ENCODE data around the gene DYNC2LI1.

DYNC2LI1 gene

DNA sequence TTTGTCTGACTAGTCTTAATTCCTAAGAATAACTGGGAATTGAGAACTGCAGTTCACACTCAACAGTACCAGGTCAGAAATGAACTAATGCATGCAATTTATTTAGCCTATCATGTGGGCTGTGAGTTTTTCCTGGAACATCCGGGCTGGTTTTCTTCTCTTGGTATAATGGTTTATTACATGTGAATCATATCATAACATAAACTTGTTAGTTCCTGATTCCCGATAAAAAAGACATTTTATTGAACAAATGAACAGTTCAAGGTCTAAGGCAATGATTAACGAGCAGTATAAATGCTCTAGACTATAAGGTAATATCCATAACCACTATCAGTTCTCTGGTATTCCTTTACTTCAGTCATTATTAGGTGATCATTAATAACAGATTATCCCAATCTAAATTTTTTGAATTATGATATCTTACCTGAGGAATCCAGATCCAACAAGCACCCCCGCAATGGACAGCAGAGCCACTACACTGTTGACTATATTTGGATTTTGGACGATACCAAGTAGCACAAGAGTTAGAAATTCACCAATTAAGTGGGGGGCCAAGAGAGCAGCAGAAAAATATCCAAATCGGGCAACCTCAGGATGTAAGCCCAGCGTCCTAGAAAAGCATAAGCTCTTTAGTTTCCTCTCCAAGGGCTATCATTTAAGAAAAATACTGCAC is 45.8 kb downstream of the DYNC2LI1 start:
- H3K4me3 ChIP-seq (ENCODE audit: low read depth, low read length): no peak overlapping the region
- ChIA-PET CTCF (interaction anchor here (0.7 to 1.0 kb wide), 2 partner anchors 11 to 209 kb away, joined by 3 to 4 read pairs; no protein-coding TSS in a partner anchor), POLR2A (no interaction called here)
- no peak overlapping the region for H3K27ac ChIP-seq (ENCODE audit: extremely low read depth, low read depth, low read length)
- no peaks in the 10 kb centered on the region for H3K4me1 ChIP-seq (ENCODE audit: control insufficient read depth, insufficient read depth, low read length)
- no peak for TF ChIP-seq ZNF416 (tag by site-specific recombination; IDR thresholded peaks at IDR 0.05)
- TF ChIP-seq ZSCAN18 (tag by site-specific recombination; IDR thresholded peaks at IDR 0.05): no peak
- no peak for TF ChIP-seq ZNF19 (tag by site-specific recombination; IDR thresholded peaks at IDR 0.05; ENCODE audit: low read depth)
- TF ChIP-seq, protein P1, sequence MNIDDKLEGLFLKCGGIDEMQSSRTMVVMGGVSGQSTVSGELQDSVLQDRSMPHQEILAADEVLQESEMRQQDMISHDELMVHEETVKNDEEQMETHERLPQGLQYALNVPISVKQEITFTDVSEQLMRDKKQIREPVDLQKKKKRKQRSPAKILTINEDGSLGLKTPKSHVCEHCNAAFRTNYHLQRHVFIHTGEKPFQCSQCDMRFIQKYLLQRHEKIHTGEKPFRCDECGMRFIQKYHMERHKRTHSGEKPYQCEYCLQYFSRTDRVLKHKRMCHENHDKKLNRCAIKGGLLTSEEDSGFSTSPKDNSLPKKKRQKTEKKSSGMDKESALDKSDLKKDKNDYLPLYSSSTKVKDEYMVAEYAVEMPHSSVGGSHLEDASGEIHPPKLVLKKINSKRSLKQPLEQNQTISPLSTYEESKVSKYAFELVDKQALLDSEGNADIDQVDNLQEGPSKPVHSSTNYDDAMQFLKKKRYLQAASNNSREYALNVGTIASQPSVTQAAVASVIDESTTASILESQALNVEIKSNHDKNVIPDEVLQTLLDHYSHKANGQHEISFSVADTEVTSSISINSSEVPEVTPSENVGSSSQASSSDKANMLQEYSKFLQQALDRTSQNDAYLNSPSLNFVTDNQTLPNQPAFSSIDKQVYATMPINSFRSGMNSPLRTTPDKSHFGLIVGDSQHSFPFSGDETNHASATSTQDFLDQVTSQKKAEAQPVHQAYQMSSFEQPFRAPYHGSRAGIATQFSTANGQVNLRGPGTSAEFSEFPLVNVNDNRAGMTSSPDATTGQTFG (tag by site-specific recombination; IDR thresholded peaks at IDR 0.05; ENCODE audit: borderline replicate concordance): no peak
- no peak for TF ChIP-seq TRIM28 (IDR thresholded peaks at IDR 0.05; ENCODE audit: borderline replicate concordance, low read length)
- TF ChIP-seq ZNF692 (tag by site-specific recombination; IDR thresholded peaks at IDR 0.05): no peak
- no peak for TF ChIP-seq ZNF354C (tag by site-specific recombination; IDR thresholded peaks at IDR 0.05; ENCODE audit: borderline replicate concordance, low read depth)
- no peak for TF ChIP-seq ZNF596 (tag by site-specific recombination; IDR thresholded peaks at IDR 0.05)
- H3K36me3 ChIP-seq (ENCODE audit: control insufficient read depth in 2 of 2, insufficient read depth in 1 of 2, low read length in 2 of 2): no peaks in the 10 kb centered on the region
- no peaks in the 10 kb centered on the region for H3K9me3 ChIP-seq (ENCODE audit: control insufficient read depth, insufficient read depth, low read depth, low read length)

DNA sequence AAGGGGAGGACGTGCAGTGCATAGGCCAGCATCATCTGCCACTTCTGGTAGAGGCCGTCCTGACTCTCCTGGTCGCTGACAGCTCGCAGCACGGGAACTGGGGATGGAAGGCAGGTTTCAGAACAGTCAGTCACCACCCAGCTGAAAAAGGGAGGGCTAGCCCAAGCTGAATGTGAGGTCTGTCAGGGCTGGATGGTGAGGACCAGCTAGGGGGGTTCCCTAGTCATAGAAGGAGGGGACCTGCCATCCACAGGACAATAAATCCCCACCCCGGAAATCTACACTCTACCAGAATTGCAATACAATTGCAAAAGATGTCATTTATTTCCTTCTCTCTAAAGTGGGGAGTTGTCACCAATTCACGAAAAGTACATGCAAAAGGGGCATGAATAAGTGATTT is 49.0 kb downstream of the DYNC2LI1 start:
- TF ChIP-seq, protein P2, sequence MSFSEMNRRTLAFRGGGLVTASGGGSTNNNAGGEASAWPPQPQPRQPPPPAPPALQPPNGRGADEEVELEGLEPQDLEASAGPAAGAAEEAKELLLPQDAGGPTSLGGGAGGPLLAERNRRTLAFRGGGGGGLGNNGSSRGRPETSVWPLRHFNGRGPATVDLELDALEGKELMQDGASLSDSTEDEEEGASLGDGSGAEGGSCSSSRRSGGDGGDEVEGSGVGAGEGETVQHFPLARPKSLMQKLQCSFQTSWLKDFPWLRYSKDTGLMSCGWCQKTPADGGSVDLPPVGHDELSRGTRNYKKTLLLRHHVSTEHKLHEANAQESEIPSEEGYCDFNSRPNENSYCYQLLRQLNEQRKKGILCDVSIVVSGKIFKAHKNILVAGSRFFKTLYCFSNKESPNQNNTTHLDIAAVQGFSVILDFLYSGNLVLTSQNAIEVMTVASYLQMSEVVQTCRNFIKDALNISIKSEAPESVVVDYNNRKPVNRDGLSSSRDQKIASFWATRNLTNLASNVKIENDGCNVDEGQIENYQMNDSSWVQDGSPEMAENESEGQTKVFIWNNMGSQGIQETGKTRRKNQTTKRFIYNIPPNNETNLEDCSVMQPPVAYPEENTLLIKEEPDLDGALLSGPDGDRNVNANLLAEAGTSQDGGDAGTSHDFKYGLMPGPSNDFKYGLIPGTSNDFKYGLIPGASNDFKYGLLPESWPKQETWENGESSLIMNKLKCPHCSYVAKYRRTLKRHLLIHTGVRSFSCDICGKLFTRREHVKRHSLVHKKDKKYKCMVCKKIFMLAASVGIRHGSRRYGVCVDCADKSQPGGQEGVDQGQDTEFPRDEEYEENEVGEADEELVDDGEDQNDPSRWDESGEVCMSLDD (tag by site-specific recombination; IDR thresholded peaks at IDR 0.05): no peak
- TF ChIP-seq, protein P3, sequence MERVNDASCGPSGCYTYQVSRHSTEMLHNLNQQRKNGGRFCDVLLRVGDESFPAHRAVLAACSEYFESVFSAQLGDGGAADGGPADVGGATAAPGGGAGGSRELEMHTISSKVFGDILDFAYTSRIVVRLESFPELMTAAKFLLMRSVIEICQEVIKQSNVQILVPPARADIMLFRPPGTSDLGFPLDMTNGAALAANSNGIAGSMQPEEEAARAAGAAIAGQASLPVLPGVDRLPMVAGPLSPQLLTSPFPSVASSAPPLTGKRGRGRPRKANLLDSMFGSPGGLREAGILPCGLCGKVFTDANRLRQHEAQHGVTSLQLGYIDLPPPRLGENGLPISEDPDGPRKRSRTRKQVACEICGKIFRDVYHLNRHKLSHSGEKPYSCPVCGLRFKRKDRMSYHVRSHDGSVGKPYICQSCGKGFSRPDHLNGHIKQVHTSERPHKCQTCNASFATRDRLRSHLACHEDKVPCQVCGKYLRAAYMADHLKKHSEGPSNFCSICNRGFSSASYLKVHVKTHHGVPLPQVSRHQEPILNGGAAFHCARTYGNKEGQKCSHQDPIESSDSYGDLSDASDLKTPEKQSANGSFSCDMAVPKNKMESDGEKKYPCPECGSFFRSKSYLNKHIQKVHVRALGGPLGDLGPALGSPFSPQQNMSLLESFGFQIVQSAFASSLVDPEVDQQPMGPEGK (tag by site-specific recombination; IDR thresholded peaks at IDR 0.05): no peak
- TF ChIP-seq ZNF214 (tag by site-specific recombination; IDR thresholded peaks at IDR 0.05; ENCODE audit: borderline replicate concordance): no peak
- no peak for TF ChIP-seq ZNF423 (tag by site-specific recombination; IDR thresholded peaks at IDR 0.05)
- no peak for TF ChIP-seq ZNF660 (tag by site-specific recombination; IDR thresholded peaks at IDR 0.05)
- TF ChIP-seq AEBP2 (tag by site-specific recombination; IDR thresholded peaks at IDR 0.05; ENCODE audit: borderline replicate concordance): no peak
- no peak for TF ChIP-seq ZNF843 (tag by site-specific recombination; IDR thresholded peaks at IDR 0.05)
- no peak for TF ChIP-seq ZNF580 (tag by site-specific recombination; IDR thresholded peaks at IDR 0.05)
- no peak for TF ChIP-seq ZNF114 (tag by site-specific recombination; IDR thresholded peaks at IDR 0.05)
- no peak for TF ChIP-seq SP7 (tag by site-specific recombination; IDR thresholded peaks at IDR 0.05)
- TF ChIP-seq ZNF555 (tag by site-specific recombination; conservative IDR thresholded peaks at IDR 0.05): no peak
- no peak for TF ChIP-seq ZFHX2 (tag by site-specific recombination; conservative IDR thresholded peaks at IDR 0.05)
- TF ChIP-seq ZNF24 (tag by site-specific recombination; IDR thresholded peaks at IDR 0.05): no peak
- TF ChIP-seq ZNF274 (IDR thresholded peaks at IDR 0.05; ENCODE audit: low read length): no peak
- no peak for TF ChIP-seq ZNF274 (tag by site-specific recombination; IDR thresholded peaks at IDR 0.05; ENCODE audit: borderline replicate concordance)
- H3K36me3 ChIP-seq (ENCODE audit: control insufficient read depth in 2 of 2, insufficient read depth in 1 of 2, low read length in 2 of 2): no peaks in the 10 kb centered on the region
- ChIA-PET CTCF (no interaction called here), POLR2A (no interaction called here)
- H3K4me1 ChIP-seq (ENCODE audit: control insufficient read depth, insufficient read depth, low read length): no peaks in the 10 kb centered on the region
- H3K27ac ChIP-seq (ENCODE audit: extremely low read depth, low read depth, low read length): no peak overlapping the region
- no peak overlapping the region for H3K4me3 ChIP-seq (ENCODE audit: low read depth, low read length)
- H3K9me3 ChIP-seq (ENCODE audit: control insufficient read depth, insufficient read depth, low read depth, low read length): no peaks in the 10 kb centered on the region

All from HEK293 (cell line).